HCT116 (cell line): ENCODE measurements around the gene LRRC71.
A peak's percentile ranks its signal among the peaks of the same experiment; 100 is the strongest.

Experiments used
- CTCF ChIP-seq, 3 experiments: fragments of 200-600 bp in 1 of 3; sonication (generic) in 1 of 3; IDR thresholded peaks in 2 of 3; conservative IDR thresholded peaks in 1 of 3; 2 replicates each; pipeline ENCODE4 v1.5.1; 2012 to 2017; ENCODE audit warnings: low read depth in 2 of 3, low read length in 2 of 3, antibody characterized with exemption in 1 of 3, borderline replicate concordance in 1 of 3, control low read depth in 1 of 3, mild to moderate bottlenecking in 1 of 3, mixed read lengths in 1 of 3, mixed run types in 1 of 3, moderate library complexity in 1 of 3; ENCODE audit not compliant: insufficient read depth in 1 of 3
- EZH2phosphoT487 ChIP-seq: fragments of 200-600 bp; IDR thresholded peaks from 2 replicates; pipeline ENCODE4 v1.6.1; 2018; ENCODE audit warnings: antibody characterized with exemption, borderline replicate concordance
- POLR2A ChIP-seq: IDR thresholded peaks from 2 replicates; pipeline ENCODE4 v1.7.0; 2011; ENCODE audit warnings: borderline replicate concordance; ENCODE audit not compliant: insufficient read depth, insufficient read length; ENCODE audit errors: extremely low read depth
- POLR2AphosphoS5 ChIP-seq: IDR thresholded peaks from 2 replicates; pipeline ENCODE4 v1.6.1; 2011; ENCODE audit warnings: mild to moderate bottlenecking, low read depth, low read length, moderate library complexity
- YY1 ChIP-seq: IDR thresholded peaks from 2 replicates; pipeline ENCODE4 v1.6.1; 2011; ENCODE audit warnings: low read length, low read depth, moderate library complexity, mild to moderate bottlenecking; ENCODE audit not compliant: insufficient replicate concordance; ENCODE audit errors: extremely low read depth

GRCh38 chr1:156970017-156970416, 49.6 kb downstream of the LRRC71 start:
- TF ChIP-seq CTCF (IDR thresholded peaks at IDR 0.05 in 2 of 3, conservative IDR thresholded peaks at IDR 0.05 in 1 of 3; ENCODE audit: borderline replicate concordance in 1 of 3, insufficient read depth in 1 of 3, low read depth in 2 of 3, low read length in 2 of 3): 0 out of 6 replicates have a peak, but pooled peaks of 2 of the 3 experiments have one; percentile 26 to 29
- TF ChIP-seq POLR2AphosphoS5: no peak
- TF ChIP-seq YY1: no peak
- no peak for TF ChIP-seq POLR2A
- no peak for TF ChIP-seq EZH2phosphoT487
